Liver (tissue), 3 donors: ENCODE results near the gene TRABD.

ENCODE experiments used
- CTCF ChIP-seq: fragments of 150-350 bp; IDR thresholded peaks from 2 replicates; pipeline ENCODE4 v1.5.1; 2017; ENCODE audit warnings: improper control_type of control experiment, low read depth, low read length; ENCODE audit not compliant: missing input control
- FOXA2 ChIP-seq: IDR thresholded peaks from 2 replicates; pipeline ENCODE4 v1.6.1; 2016; ENCODE audit warnings: antibody characterized with exemption
- GABPA ChIP-seq, 2 donors: IDR thresholded peaks in 1 of 2; conservative IDR thresholded peaks in 1 of 2; 2 replicates each; pipeline ENCODE4 v1.6.1; 2016; ENCODE audit warnings: antibody characterized with exemption in 2 of 2, mild to moderate bottlenecking in 1 of 2, moderate library complexity in 1 of 2
- JUND ChIP-seq, 2 donors: IDR thresholded peaks; 2 replicates each; pipeline ENCODE4 v1.6.1; 2016; ENCODE audit warnings: antibody characterized with exemption in 2 of 2
- MAX ChIP-seq: IDR thresholded peaks from 2 replicates; pipeline ENCODE4 v1.6.1; 2016; ENCODE audit warnings: antibody characterized with exemption
- NR2F2 ChIP-seq: IDR thresholded peaks from 2 replicates; pipeline ENCODE4 v1.6.1; 2016; ENCODE audit warnings: antibody characterized with exemption
- RAD21 ChIP-seq, 2 donors: IDR thresholded peaks; 2 replicates each; pipeline ENCODE4 v1.6.1; 2016; ENCODE audit warnings: antibody characterized with exemption in 2 of 2, mild to moderate bottlenecking in 2 of 2
- REST ChIP-seq: IDR thresholded peaks from 2 replicates; pipeline ENCODE4 v1.6.1; 2016; ENCODE audit warnings: antibody characterized with exemption, mild to moderate bottlenecking
- donor health status: healthy.
- donor health status: healthy.

- TF ChIP-seq CTCF (no peak), FOXA2 (no peak), NR2F2 (no peak), MAX (no peak), RAD21 (IDR thresholded peaks at IDR 0.05) (no peak), REST (no peak), JUND (IDR thresholded peaks at IDR 0.05) (no peak), GABPA (IDR thresholded peaks at IDR 0.05 in 1 of 2, conservative IDR thresholded peaks at IDR 0.05 in 1 of 2) (no peak)
These were observed 56.8 kb downstream of the TRABD start for GRCh38 chr22:50242406-50242949.
